ENCODE results near the gene TNIK.

TNIK gene

GRCh38 chr3:171160325-171160724, 299.9 kb downstream of the TNIK start:
- TF ChIP-seq CTCF (conservative IDR thresholded peaks at IDR 0.05; ENCODE audit: low read length): no peak
- no peak for DNase-seq (ENCODE audit: low read depth)
- H3K4me3 ChIP-seq (ENCODE audit: low read length): no peak overlapping the region

GRCh38 chr3:171159822-171160157, 300.4 kb downstream of the TNIK start:
- TF ChIP-seq CTCF (conservative IDR thresholded peaks at IDR 0.05; ENCODE audit: low read length): no peak
- DNase-seq (ENCODE audit: low read depth): no peak
- no peak overlapping the region for H3K4me3 ChIP-seq (ENCODE audit: low read length)

- TF ChIP-seq CTCF (conservative IDR thresholded peaks at IDR 0.05; ENCODE audit: low read length): no peak
- DNase-seq (ENCODE audit: low read depth): no peak
- no peak overlapping the region for H3K4me3 ChIP-seq (ENCODE audit: low read length)
These were observed 301.0 kb downstream of the TNIK start for GRCh38 chr3:171159024-171159821.

- DNase-seq (ENCODE audit: low read depth): no peak
- no peak overlapping the region for H3K4me3 ChIP-seq (ENCODE audit: low read length)
- TF ChIP-seq CTCF (conservative IDR thresholded peaks at IDR 0.05; ENCODE audit: low read length): no peak
These were observed 302.2 kb downstream of the TNIK start for GRCh38 chr3:171157980-171158379.

- TF ChIP-seq CTCF (conservative IDR thresholded peaks at IDR 0.05; ENCODE audit: low read length): 0 out of 2 replicates have a peak, but pooled peaks have one; percentile 2
- no peak for DNase-seq (ENCODE audit: low read depth)
- H3K4me3 ChIP-seq (ENCODE audit: low read length): no peak overlapping the region
These were observed 302.9 kb downstream of the TNIK start for GRCh38 chr3:171157286-171157685.

GRCh38 chr3:171156401-171157010, 303.7 kb downstream of the TNIK start:
- H3K4me3 ChIP-seq (ENCODE audit: low read length): no peak overlapping the region
- DNase-seq (ENCODE audit: low read depth): no peak
- TF ChIP-seq CTCF (conservative IDR thresholded peaks at IDR 0.05; ENCODE audit: low read length): no peak

GRCh38 chr3:171155122-171155700, 305.0 kb downstream of the TNIK start:
- DNase-seq (ENCODE audit: low read depth): no peak
- no peak overlapping the region for H3K4me3 ChIP-seq (ENCODE audit: low read length)
- no peak for TF ChIP-seq CTCF (conservative IDR thresholded peaks at IDR 0.05; ENCODE audit: low read length)
